Stimulated activated CD8-positive, alpha-beta memory T cell treated with anti-CD3 and anti-CD28 coated beads, Interleukin-2, amount 100 ng/mL, for 48 hours (primary cell): ENCODE results near the gene NBPF20.
"Not testable (repeated sequence)": the region's sequence is repeated elsewhere in the genome, so short reads cannot be mapped to it uniquely, and the experiment has no call there.

ENCODE experiments used
- DNase-seq, 2 donors: peaks; one replicate each; pipeline ENCODE4 v3.0.0-alpha.2; 2020; ENCODE audit warnings: low read depth in 2 of 2

NBPF20 gene

DNA sequence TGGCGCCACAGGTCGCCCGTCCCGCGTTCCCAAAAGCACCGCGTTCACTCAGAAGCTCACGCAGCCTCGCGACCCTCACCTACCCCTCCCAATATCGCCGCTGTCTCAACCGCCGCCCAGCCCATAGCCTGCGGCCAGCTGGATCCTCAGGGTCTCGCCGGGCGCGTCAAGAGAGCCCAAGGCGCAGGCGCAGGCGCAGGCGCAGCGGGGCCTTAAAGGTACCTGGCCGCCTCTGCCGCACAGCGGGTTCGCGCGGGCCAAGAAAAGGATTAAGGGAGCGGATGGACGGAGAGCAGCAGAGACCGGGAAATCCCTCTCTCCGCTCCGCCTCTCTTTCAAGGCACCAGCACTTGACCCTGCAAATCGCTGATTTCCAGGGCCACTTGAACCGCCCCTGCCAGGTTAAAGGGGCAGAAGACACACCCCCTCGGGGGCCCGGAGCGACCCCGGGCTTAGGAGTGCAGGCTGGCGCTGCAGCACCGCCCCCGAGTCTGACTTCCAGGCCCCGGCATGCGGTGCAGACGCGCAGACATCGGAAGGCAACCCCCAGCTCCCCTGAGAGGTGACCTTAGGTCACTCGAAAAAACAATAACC, at the start of gene NBPF20:
TSS of gene NBPF20 (minus strand) at position 168 of the 594 bp plus-strand sequence. CDS start 20,331 bp downstream, outside the sequence.
- DNase-seq = peak; percentile 72 to 76

DNA sequence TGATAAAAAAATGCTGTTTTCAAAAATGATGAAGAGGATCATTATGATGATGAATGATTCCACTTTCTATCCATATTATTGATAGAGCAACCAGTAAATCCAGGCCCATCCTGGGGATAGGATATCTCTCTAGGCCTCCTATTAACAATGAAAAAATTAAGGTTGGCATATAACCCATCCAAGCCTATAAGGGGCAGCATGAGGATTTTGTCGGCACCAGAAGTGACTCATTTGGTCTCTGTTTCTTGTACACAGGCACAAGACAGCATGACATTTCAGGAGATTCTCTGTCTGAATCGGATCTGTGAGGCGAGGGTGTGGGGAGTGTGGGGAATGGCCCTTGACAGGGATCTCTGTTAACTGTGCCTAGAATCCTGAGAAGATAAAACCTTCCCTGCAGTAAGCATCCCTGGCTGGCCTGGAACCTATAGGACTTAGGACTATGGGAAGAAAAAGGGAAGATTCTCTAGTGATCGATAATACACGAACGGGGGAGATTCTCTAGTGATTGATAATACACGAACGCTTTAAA, 49.5 kb upstream of the NBPF20 start:
- DNase-seq = not testable (repeated sequence)

DNA sequence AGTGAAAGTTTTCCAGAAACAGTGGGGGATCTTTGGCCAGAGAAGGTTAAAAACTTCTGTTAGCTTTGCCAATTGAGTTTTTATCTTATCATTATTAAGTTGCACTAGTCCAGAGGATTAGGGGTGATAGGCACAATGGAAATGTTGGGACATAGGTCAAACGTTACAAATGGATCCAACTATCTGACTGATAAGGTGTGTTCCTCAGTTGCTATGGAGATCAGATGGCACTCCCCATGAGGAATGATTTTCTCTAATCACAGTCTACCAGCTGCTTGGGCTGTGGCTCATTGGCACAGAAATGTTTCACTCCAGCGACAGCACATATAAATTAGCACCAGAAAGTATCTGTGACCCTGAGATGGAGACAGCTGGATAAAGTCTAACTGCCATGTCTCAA, 47.3 kb upstream of the NBPF20 start:
- not testable (repeated sequence) for DNase-seq

GRCh38 chr1:145471365-145471764, 46.0 kb upstream of the NBPF20 start:
- not testable (repeated sequence) for DNase-seq

GRCh38 chr1:145465405-145466144, 40.2 kb upstream of the NBPF20 start:
- DNase-seq = peak; percentile 37 to 81

DNA sequence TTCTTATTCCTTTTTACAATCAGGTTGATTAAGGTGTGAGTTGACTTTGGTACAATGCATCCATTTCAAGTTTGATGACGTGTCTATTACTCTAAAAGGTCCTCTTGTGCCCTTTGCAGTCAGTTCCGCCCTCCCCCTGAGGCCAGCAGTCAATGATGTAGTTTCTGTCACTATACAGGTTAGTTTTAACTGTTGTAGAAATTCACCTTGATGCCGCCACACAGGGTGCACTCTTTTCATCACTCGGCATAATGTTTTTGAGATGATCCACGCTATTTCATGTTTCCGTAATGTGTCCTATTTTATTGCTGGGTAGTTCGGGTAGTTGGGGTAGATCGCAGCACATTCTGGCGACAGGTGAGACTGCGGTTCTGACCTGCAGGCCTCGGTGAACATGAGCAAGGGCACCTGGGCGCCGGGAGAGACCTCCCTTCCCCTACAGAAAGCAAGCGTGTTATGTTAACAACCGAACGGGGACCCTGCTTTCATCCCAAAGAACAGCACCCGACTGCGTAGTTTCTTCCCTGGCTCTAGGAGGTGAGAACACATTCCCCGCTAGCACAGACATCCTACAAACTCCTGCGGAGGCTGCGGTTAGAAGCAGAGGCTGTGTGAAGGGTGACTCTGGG, 39.4 kb upstream of the NBPF20 start:
- DNase-seq = not testable (repeated sequence)

DNA sequence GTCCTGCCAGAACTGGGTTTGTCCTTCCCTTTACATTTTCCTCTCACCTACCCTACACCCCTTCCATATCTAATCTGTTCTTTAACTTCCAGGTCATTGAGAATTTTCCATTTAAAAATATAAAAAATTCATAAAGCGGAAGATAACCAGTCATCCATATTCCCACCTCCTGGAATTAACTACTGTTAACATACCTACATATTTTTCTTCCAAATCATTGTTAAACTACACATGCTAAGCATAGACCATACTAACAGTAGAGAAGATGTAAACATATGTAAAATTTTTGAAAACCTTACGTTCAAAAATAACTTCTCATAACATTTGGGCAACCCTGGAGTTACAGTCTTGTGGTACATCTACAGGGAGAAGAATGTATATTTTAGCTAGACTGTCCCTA, 38.6 kb upstream of the NBPF20 start:
- DNase-seq = not testable (repeated sequence)

- DNase-seq = not testable (repeated sequence)
Measured at GRCh38 chr1:145460684-145461083, 35.3 kb upstream of the NBPF20 start.

DNA sequence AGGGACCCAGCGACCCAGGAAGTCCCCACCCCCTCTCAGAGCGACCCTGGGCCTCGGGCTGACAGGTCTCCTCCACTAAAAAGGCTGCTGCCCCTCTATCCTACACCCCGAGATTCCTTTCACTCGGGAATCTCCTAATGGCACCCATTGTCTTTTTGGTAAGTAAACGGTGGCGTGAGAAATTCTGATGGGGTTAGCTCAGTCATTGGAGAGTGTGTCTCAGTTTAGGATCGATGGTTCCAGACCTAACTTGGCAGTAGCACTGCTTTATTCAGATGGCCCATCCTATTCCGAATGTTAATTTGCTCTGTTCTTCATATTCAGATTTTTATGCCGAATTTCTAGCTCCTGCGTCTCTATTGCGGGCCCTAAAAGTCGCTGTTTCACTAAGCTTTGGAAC, 34.6 kb upstream of the NBPF20 start:
- DNase-seq = not testable (repeated sequence)

- DNase-seq = not testable (repeated sequence)
Measured at GRCh38 chr1:145459591-145459990, 34.2 kb upstream of the NBPF20 start.

DNA sequence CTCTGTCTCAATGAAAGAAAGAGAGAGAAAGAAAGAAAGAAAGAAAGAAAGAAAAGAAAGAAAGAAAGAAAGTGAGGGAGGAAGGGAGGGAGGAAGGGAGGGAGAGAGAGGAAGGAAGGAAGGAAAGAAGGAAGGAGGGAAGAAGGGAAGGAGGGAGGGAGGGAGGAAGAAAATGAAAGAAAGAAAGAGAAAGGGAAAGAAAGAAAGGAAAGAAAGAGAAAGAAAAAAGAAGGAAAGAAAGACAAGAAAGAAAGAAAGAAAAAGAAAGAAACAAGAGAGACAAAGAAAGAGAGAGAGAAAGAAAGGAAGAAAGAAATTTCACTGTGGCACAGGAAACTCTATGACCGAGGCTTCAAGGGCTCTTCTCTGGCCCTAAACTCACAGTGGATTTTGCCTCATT, 33.7 kb upstream of the NBPF20 start:
- not testable (repeated sequence) for DNase-seq

- not testable (repeated sequence) for DNase-seq
Measured at GRCh38 chr1:145454824-145455177, 29.4 kb upstream of the NBPF20 start.

DNA sequence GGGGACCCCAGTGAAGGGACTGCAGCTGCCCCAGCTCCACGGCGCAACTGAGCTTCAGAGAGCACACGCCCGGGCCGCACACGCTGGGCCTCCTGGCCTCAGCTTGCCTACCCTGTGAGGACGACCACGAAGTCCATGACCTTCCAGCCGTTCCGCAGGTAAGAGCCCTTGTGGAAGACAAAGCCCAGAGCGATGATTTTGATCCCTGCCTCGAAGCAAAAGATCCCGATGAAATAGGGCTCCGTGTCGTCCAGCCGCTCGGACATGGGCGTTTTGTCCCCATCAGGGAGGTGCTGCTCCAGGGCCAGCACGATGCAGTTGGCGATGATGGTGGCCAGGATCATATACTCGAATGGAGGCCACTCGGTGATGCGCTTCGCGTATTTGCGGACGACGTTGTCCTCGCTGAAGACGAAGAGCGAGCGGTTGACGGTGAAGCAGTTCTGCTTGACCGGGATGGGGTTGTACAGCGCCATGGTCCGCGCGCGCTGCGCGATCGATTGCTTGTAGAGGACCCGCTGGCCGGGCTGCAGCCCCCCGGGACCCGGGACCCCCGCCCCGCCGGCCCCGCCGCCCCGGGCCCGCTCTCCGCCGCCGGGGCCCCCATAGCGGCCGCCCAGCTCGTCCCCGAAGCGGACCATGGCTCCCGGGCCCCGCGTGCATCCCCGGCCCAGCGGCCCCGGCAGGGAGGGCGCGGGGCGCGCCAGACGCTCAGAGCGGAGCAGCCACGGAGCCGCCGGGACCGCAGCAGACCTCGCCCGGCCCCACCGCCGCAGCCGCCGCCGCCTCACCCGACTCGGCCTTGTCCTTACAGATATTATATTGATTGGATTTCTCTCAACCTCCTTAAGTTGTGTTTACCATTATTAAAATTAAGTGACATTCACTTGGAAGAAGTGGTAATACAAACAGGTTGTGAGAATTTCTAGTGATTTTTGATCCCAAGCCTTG, 28.7 kb upstream of the NBPF20 start:
- not testable (repeated sequence) for DNase-seq

GRCh38 chr1:145452506-145452905, 27.1 kb upstream of the NBPF20 start:
- DNase-seq = not testable (repeated sequence)

DNA sequence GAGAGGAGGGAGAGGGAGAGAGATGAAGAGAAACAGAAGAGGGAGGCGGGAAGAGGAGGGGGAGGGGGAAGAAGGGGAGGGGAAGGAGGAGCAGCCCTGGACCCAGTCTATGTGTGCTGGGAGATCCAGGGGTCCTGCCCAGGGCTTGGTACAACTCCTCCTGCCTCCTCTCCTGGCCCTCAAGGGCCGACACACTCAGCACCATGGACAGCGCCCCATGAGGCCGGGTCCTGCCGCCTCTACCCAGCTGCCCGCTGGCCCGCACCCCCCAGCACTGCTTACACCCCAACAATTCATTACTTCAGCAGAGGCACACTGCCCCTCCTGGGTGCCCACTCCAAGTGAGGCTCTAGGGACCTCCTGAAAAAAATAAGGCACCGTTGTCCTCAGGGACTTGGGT, 26.5 kb upstream of the NBPF20 start:
- not testable (repeated sequence) for DNase-seq

DNA sequence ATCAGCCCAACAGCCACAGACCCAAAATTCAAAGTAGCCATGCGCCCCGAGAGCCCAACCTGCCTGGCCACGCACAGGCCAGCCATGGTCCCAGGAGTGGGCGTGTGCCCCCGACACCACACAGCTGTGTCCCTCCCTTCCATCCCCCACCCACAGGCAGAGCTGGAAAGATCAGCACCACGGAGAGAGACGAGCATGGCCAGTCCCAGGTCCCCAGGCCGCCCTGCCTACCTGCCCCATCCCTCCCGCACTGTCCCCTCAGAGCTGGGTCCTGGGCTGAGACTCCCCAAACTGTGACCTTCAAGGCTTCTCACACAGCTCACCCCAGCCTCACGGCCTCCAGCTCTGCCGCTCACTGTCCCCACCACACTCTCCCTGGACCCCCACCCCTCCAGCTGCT, 19.8 kb upstream of the NBPF20 start:
- not testable (repeated sequence) for DNase-seq

DNA sequence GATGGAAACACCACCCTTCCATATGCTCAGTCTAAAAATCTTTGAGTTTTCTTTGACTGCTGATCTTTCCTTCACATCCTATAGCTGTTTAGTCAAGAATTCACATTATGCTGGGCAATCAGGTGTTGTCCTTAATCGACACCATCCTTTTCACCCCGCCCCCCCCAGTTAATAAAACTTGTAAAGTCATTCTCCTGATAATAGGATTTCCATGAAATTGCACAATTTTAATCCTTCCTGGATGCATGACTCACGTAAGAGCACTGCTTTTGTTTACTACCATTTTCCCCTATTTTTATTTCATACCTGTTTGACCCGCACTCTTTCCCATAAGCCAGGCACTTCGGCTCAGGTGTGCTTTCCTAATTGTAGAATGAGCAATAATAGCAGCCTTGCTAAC, 16.9 kb upstream of the NBPF20 start:
- not testable (repeated sequence) for DNase-seq

GRCh38 chr1:145431363-145432256, 6.2 kb upstream of the NBPF20 start:
- not testable (repeated sequence) for DNase-seq

GRCh38 chr1:145430830-145431229, 5.4 kb upstream of the NBPF20 start:
- DNase-seq = not testable (repeated sequence)

- DNase-seq = not testable (repeated sequence)
Measured at GRCh38 chr1:145429329-145429728, 3.9 kb upstream of the NBPF20 start.
